Measurements from ENCODE around the gene LYSET.
"Not testable (repeated sequence)": the region's sequence is repeated elsewhere in the genome, so short reads cannot be mapped to it uniquely, and the experiment has no call there.

Gene LYSET

GRCh38 chr14:93169619-93170018 is 15.5 kb upstream of the LYSET start:
- not testable (repeated sequence) for DNase-seq (ENCODE audit: low spot score)

GRCh38 chr14:93170141-93170540 is 15.0 kb upstream of the LYSET start:
- not testable (repeated sequence) for DNase-seq (ENCODE audit: low spot score)

- DNase-seq (ENCODE audit: low spot score): no peak
These were observed 13.7 kb upstream of the LYSET start for GRCh38 chr14:93171376-93171775.

GRCh38 chr14:93173943-93174395 is 11.1 kb upstream of the LYSET start:
- DNase-seq (ENCODE audit: low spot score): no peak

- not testable (repeated sequence) for DNase-seq (ENCODE audit: low spot score)
These were observed 10.4 kb upstream of the LYSET start for GRCh38 chr14:93174731-93175130.

- DNase-seq (ENCODE audit: low spot score): no peak
These were observed 9.6 kb upstream of the LYSET start for GRCh38 chr14:93175492-93175891.

- DNase-seq (ENCODE audit: low spot score): peak; percentile 50
These were observed 1.4 kb upstream of the LYSET start for GRCh38 chr14:93183596-93184317.

GRCh38 chr14:93185349-93185720 is 218 bp downstream of the LYSET start:
- no peak for DNase-seq (ENCODE audit: low spot score)

GRCh38 chr14:93186466-93186865 is 1.3 kb downstream of the LYSET start:
- no peak for DNase-seq (ENCODE audit: low spot score)

GRCh38 chr14:93186956-93187355 is 1.8 kb downstream of the LYSET start:
- DNase-seq (ENCODE audit: low spot score): no peak

- DNase-seq (ENCODE audit: low spot score): no peak
These were observed 10.3 kb downstream of the LYSET start for GRCh38 chr14:93195316-93195999.

GRCh38 chr14:93199031-93199430 is 13.9 kb downstream of the LYSET start:
- DNase-seq (ENCODE audit: low spot score): no peak

- DNase-seq (ENCODE audit: low spot score): no peak
These were observed 15.4 kb downstream of the LYSET start for GRCh38 chr14:93200553-93200952.

- DNase-seq (ENCODE audit: low spot score): no peak
These were observed 16.1 kb downstream of the LYSET start for GRCh38 chr14:93201155-93201704.

GRCh38 chr14:93206793-93207467 is 21.8 kb downstream of the LYSET start, which contains the start of the genes GON7 and UBR7:
TSS of gene GON7 (minus strand) at chr14:93207065. CDS start at chr14:93207037, 28 bp downstream.
TSS of gene UBR7 (plus strand) at chr14:93207256. CDS start at chr14:93207292, 36 bp downstream.
- DNase-seq (ENCODE audit: low spot score): peak; percentile 96

- DNase-seq (ENCODE audit: low spot score): peak; percentile 29
These were observed 22.6 kb downstream of the LYSET start for GRCh38 chr14:93207468-93208308.

- DNase-seq (ENCODE audit: low spot score): no peak
These were observed 27.3 kb downstream of the LYSET start for GRCh38 chr14:93212432-93212831.

- DNase-seq (ENCODE audit: low spot score): no peak
These were observed 29.5 kb downstream of the LYSET start for GRCh38 chr14:93214598-93214997.

GRCh38 chr14:93219103-93219726 is 34.1 kb downstream of the LYSET start:
- peak; percentile 73 for DNase-seq (ENCODE audit: low spot score)

GRCh38 chr14:93220509-93220908 is 35.4 kb downstream of the LYSET start:
- DNase-seq (ENCODE audit: low spot score): no peak

GRCh38 chr14:93223565-93223964 is 38.4 kb downstream of the LYSET start:
- no peak for DNase-seq (ENCODE audit: low spot score)

Measured in D341Med (cell line).